MM.1S (cell line): ENCODE measurements around the gene NFXL1.

Source experiments
- DNase-seq: peaks from one replicate; pipeline ENCODE4 v3.0.0-alpha.2; 2015
- H2AFZ ChIP-seq: fragments of 300-600 bp; sonication (generic); 2 replicates; pipeline ENCODE4 v1.6.0; 2016; ENCODE audit warnings: antibody characterized with exemption, low read length
- H3F3A ChIP-seq: fragments of 300-600 bp; sonication (generic); 2 replicates; pipeline ENCODE4 v1.6.1; 2016; ENCODE audit warnings: mild to moderate bottlenecking, antibody characterized with exemption, low read length, moderate library complexity, mixed read lengths; ENCODE audit not compliant: insufficient read depth
- H3K27ac ChIP-seq: fragments of 300-600 bp; sonication (generic); 2 replicates; pipeline ENCODE4 v1.5.1; 2016; ENCODE audit warnings: mild to moderate bottlenecking, low read length
- H3K27me3 ChIP-seq: fragments of 300-600 bp; sonication (generic); replicated peaks from 2 replicates; pipeline ENCODE4 v1.6.0; 2016; ENCODE audit warnings: low read length; ENCODE audit not compliant: insufficient read depth
- H3K36me3 ChIP-seq: fragments of 300-600 bp; sonication (generic); replicated peaks from 2 replicates; pipeline ENCODE4 v1.6.1; 2016; ENCODE audit warnings: mild to moderate bottlenecking, low read length, mixed read lengths; ENCODE audit not compliant: insufficient read depth
- H3K4me1 ChIP-seq: fragments of 300-600 bp; sonication (generic); 2 replicates; pipeline ENCODE4 v1.6.1; 2016; ENCODE audit warnings: low read length, mixed read lengths
- H3K4me2 ChIP-seq: fragments of 300-600 bp; sonication (generic); 2 replicates; pipeline ENCODE4 v1.6.0; 2016; ENCODE audit warnings: low read depth, low read length
- H3K4me3 ChIP-seq: fragments of 300-600 bp; sonication (generic); 2 replicates; pipeline ENCODE4 v1.5.1; 2016; ENCODE audit warnings: low read length, mixed read lengths
- H3K79me2 ChIP-seq: fragments of 300-600 bp; sonication (generic); 2 replicates; pipeline ENCODE4 v1.6.1; 2016; ENCODE audit warnings: mixed run types, low read length, mixed read lengths
- H3K9ac ChIP-seq: fragments of 300-600 bp; sonication (generic); 2 replicates; pipeline ENCODE4 v1.6.1; 2016; ENCODE audit warnings: low read length, mixed read lengths
- H3K9me2 ChIP-seq: fragments of 300-600 bp; sonication (generic); replicated peaks from 2 replicates; pipeline ENCODE4 v1.6.1; 2016; ENCODE audit warnings: mild to moderate bottlenecking, low read length, mixed read lengths; ENCODE audit not compliant: insufficient read depth
- H3K9me3 ChIP-seq: fragments of 300-600 bp; sonication (generic); replicated peaks from 2 replicates; pipeline ENCODE4 v1.6.1; 2016; ENCODE audit warnings: mild to moderate bottlenecking, low read length, mixed read lengths; ENCODE audit not compliant: insufficient read depth
- H4K20me1 ChIP-seq: fragments of 300-600 bp; sonication (generic); 2 replicates; pipeline ENCODE4 v1.6.1; 2016; ENCODE audit warnings: mild to moderate bottlenecking, low read length, moderate library complexity, mixed read lengths; ENCODE audit not compliant: insufficient read depth
- EZH2 ChIP-seq: fragments of 300-600 bp; sonication (generic); optimal IDR thresholded peaks from 2 replicates; pipeline ENCODE3; 2017; ENCODE audit warnings: low read depth, mild to moderate bottlenecking, antibody characterized with exemption, low read length, mixed read lengths
- EZH2phosphoT487 ChIP-seq: fragments of 300-600 bp; sonication (generic); IDR thresholded peaks from 2 replicates; pipeline ENCODE4 v1.6.1; 2018; ENCODE audit warnings: antibody characterized with exemption, low read length
- TF ChIP-seq, protein P1 (sequence below): fragments of 300-600 bp; sonication (generic); IDR thresholded peaks from 2 replicates; pipeline ENCODE4 v1.5.1; 2016; ENCODE audit warnings: antibody characterized with exemption, low read length, mixed read lengths

The NFXL1 gene

DNA sequence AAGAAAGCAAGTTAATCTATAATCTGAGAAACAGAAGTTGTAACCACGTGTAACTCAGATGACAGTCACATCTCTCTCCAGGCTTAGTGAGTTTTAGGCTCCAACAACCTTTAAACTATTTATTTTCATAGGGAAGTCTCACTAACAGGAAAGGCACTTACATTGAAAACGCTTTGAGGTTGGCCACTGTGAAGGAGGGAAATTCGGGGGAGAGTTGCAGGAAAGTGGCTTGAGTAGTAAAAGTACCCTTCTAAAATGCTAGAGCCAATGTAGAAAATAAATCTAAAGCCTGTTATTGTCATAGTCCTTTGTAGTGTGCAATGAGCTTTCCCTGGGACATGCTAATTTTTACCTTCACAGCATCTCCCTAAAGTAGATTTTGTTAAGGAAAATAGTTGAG, 995 bp upstream of the NFXL1 start:
- H3F3A ChIP-seq, result no peaks in the 10 kb centered on the region
- no peaks in the 10 kb centered on the region for H3K27me3 ChIP-seq
- TF ChIP-seq, protein P1, sequence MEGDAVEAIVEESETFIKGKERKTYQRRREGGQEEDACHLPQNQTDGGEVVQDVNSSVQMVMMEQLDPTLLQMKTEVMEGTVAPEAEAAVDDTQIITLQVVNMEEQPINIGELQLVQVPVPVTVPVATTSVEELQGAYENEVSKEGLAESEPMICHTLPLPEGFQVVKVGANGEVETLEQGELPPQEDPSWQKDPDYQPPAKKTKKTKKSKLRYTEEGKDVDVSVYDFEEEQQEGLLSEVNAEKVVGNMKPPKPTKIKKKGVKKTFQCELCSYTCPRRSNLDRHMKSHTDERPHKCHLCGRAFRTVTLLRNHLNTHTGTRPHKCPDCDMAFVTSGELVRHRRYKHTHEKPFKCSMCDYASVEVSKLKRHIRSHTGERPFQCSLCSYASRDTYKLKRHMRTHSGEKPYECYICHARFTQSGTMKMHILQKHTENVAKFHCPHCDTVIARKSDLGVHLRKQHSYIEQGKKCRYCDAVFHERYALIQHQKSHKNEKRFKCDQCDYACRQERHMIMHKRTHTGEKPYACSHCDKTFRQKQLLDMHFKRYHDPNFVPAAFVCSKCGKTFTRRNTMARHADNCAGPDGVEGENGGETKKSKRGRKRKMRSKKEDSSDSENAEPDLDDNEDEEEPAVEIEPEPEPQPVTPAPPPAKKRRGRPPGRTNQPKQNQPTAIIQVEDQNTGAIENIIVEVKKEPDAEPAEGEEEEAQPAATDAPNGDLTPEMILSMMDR, result no peak
- TF ChIP-seq EZH2 (no peak), EZH2phosphoT487 (no peak)
- peaks cover 35% of the 10 kb centered on the region for H3K79me2 ChIP-seq
- peak overlapping the region; percentile 92; the same call in 1 of the 2 replicates for H3K4me3 ChIP-seq
- peaks cover 14% of the 10 kb centered on the region for H3K4me1 ChIP-seq
- H3K4me2 ChIP-seq, result peak overlapping the region; percentile 94
- no peaks in the 10 kb centered on the region for H3K9me2 ChIP-seq
- no peak overlapping the region for H3K9ac ChIP-seq
- H4K20me1 ChIP-seq, result no peaks in the 10 kb centered on the region
- H3K36me3 ChIP-seq, result no peaks in the 10 kb centered on the region
- H3K27ac ChIP-seq, result no peak overlapping the region
- no peak for DNase-seq
- peak overlapping the region; percentile 96 for H2AFZ ChIP-seq
- H3K9me3 ChIP-seq, result no peaks in the 10 kb centered on the region

GRCh38 chr4:47914926-47915237, 499 bp upstream of the NFXL1 start:
- Histone ChIP-seq H2AFZ (peak overlapping the region; percentile 96), H3K4me2 (peak overlapping the region; percentile 94), H3K79me2 (peaks cover 40% of the 10 kb centered on the region), H3K4me1 (peaks cover 14% of the 10 kb centered on the region), H4K20me1 (no peaks in the 10 kb centered on the region), H3K9me3 (no peaks in the 10 kb centered on the region), H3K27ac (no peak overlapping the region), H3K4me3 (peak overlapping the region; percentile 92), H3F3A (no peaks in the 10 kb centered on the region), H3K36me3 (no peaks in the 10 kb centered on the region), H3K27me3 (no peaks in the 10 kb centered on the region), H3K9ac (peak overlapping the region; percentile 31; the same call in 1 of the 2 replicates), H3K9me2 (no peaks in the 10 kb centered on the region)
- TF ChIP-seq EZH2, result no peak
- TF ChIP-seq, protein P1, result no peak
- TF ChIP-seq EZH2phosphoT487, result no peak
- no peak for DNase-seq

DNA sequence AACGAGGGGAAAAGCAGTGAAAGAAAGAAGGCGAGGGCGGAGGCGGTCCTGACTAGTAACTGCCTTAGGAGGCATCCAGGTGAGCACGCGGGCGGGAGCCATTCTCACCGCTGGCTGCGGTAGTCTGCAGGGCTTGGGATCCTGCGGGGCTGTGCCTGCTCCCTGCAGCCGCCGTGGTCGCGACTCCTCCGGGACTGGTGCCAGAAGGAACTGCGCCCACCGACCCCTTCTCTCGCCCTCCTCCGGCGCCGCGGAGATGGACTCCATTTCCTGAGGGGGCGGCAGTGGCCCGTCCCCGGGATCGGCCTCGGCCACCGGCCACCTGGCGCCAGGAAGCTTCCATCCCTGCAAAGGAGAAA, 543 bp downstream of the NFXL1 start:
- TF ChIP-seq, protein P1, result 0 out of 2 replicates have a peak, but pooled peaks have one; percentile 4
- TF ChIP-seq EZH2phosphoT487 (no peak), EZH2 (no peak)
- Histone ChIP-seq H3K36me3 (no peaks in the 10 kb centered on the region), H3F3A (no peaks in the 10 kb centered on the region), H3K4me2 (peak overlapping the region; percentile 97), H3K79me2 (peaks cover 40% of the 10 kb centered on the region), H3K27me3 (no peaks in the 10 kb centered on the region), H2AFZ (peak overlapping the region; percentile 93), H3K9me3 (no peaks in the 10 kb centered on the region), H3K27ac (peak overlapping the region; percentile 75; the same call in 1 of the 2 replicates), H4K20me1 (no peaks in the 10 kb centered on the region), H3K4me1 (peaks cover 14% of the 10 kb centered on the region), H3K9ac (peak overlapping the region; percentile 96), H3K9me2 (no peaks in the 10 kb centered on the region), H3K4me3 (peak overlapping the region; percentile 92)
- peak; percentile 36 for DNase-seq
